Measurements from ENCODE around the gene SLC25A41.

SLC25A41 gene

GRCh38 chr19:6440905-6441304, 7.3 kb upstream of the SLC25A41 start:
- Histone ChIP-seq H3F3A (ENCODE audit: insufficient read depth, low read length) (no peaks in the 10 kb centered on the region), H3K9me3 (ENCODE audit: low read length) (no peaks in the 10 kb centered on the region), H3K9ac (ENCODE audit: low read length) (no peak overlapping the region), H3K27me3 (ENCODE audit: insufficient read depth, low read length) (no peaks in the 10 kb centered on the region), H4K20me1 (ENCODE audit: insufficient read depth, low read length) (no peaks in the 10 kb centered on the region), H3K4me3 (ENCODE audit: low read depth, low read length, poor library complexity, severe bottlenecking) (no peak overlapping the region), H2AFZ (ENCODE audit: low read length) (no peak overlapping the region), H3K79me2 (ENCODE audit: insufficient read depth, low read length) (no peaks in the 10 kb centered on the region), H3K36me3 (ENCODE audit: insufficient read depth, low read length) (peaks cover 9% of the 10 kb centered on the region), H3K27ac (ENCODE audit: low read depth, low read length, poor library complexity, severe bottlenecking) (no peak overlapping the region), H3K4me2 (ENCODE audit: low read length) (no peak overlapping the region), H3K4me1 (ENCODE audit: insufficient read depth, low read length, severe bottlenecking) (no peaks in the 10 kb centered on the region), H3K9me2 (ENCODE audit: low read depth, low read length) (no peaks in the 10 kb centered on the region)
- TF ChIP-seq EZH2 (IDR thresholded peaks at IDR 0.05; ENCODE audit: borderline replicate concordance, low read length) (no peak), CTCF (IDR thresholded peaks at IDR 0.05; ENCODE audit: low read length) (no peak)

GRCh38 chr19:6439743-6440142, 6.2 kb upstream of the SLC25A41 start:
- no peaks in the 10 kb centered on the region for H3K9me3 ChIP-seq (ENCODE audit: low read length)
- no peak overlapping the region for H2AFZ ChIP-seq (ENCODE audit: low read length)
- H3K4me1 ChIP-seq (ENCODE audit: insufficient read depth, low read length, severe bottlenecking) = no peaks in the 10 kb centered on the region
- no peaks in the 10 kb centered on the region for H3K27me3 ChIP-seq (ENCODE audit: insufficient read depth, low read length)
- no peak overlapping the region for H3K4me3 ChIP-seq (ENCODE audit: low read depth, low read length, poor library complexity, severe bottlenecking)
- no peak overlapping the region for H3K9ac ChIP-seq (ENCODE audit: low read length)
- H3K9me2 ChIP-seq (ENCODE audit: low read depth, low read length) = no peaks in the 10 kb centered on the region
- H3K79me2 ChIP-seq (ENCODE audit: insufficient read depth, low read length) = no peaks in the 10 kb centered on the region
- H3F3A ChIP-seq (ENCODE audit: insufficient read depth, low read length) = no peaks in the 10 kb centered on the region
- no peaks in the 10 kb centered on the region for H4K20me1 ChIP-seq (ENCODE audit: insufficient read depth, low read length)
- no peaks in the 10 kb centered on the region; the same call in 1 of the 2 replicates for H3K36me3 ChIP-seq (ENCODE audit: insufficient read depth, low read length)
- TF ChIP-seq CTCF (IDR thresholded peaks at IDR 0.05; ENCODE audit: low read length) (no peak), EZH2 (IDR thresholded peaks at IDR 0.05; ENCODE audit: borderline replicate concordance, low read length) (no peak)
- H3K27ac ChIP-seq (ENCODE audit: low read depth, low read length, poor library complexity, severe bottlenecking) = no peak overlapping the region
- H3K4me2 ChIP-seq (ENCODE audit: low read length) = no peak overlapping the region

GRCh38 chr19:6433165-6433564, 398 bp downstream of the SLC25A41 start:
- no peak overlapping the region for H3K27ac ChIP-seq (ENCODE audit: low read depth, low read length, poor library complexity, severe bottlenecking)
- H3K79me2 ChIP-seq (ENCODE audit: insufficient read depth, low read length) = no peaks in the 10 kb centered on the region
- H4K20me1 ChIP-seq (ENCODE audit: insufficient read depth, low read length) = no peaks in the 10 kb centered on the region
- H3K9me2 ChIP-seq (ENCODE audit: low read depth, low read length) = no peaks in the 10 kb centered on the region
- no peaks in the 10 kb centered on the region for H3K4me1 ChIP-seq (ENCODE audit: insufficient read depth, low read length, severe bottlenecking)
- no peak for TF ChIP-seq CTCF (IDR thresholded peaks at IDR 0.05; ENCODE audit: low read length)
- no peak for TF ChIP-seq EZH2 (IDR thresholded peaks at IDR 0.05; ENCODE audit: borderline replicate concordance, low read length)
- H3K9me3 ChIP-seq (ENCODE audit: low read length) = no peaks in the 10 kb centered on the region
- H3K4me2 ChIP-seq (ENCODE audit: low read length) = no peak overlapping the region
- H2AFZ ChIP-seq (ENCODE audit: low read length) = no peak overlapping the region
- H3F3A ChIP-seq (ENCODE audit: insufficient read depth, low read length) = no peaks in the 10 kb centered on the region
- H3K4me3 ChIP-seq (ENCODE audit: low read depth, low read length, poor library complexity, severe bottlenecking) = no peak overlapping the region
- no peaks in the 10 kb centered on the region for H3K27me3 ChIP-seq (ENCODE audit: insufficient read depth, low read length)
- no peaks in the 10 kb centered on the region; the same call in 1 of the 2 replicates for H3K36me3 ChIP-seq (ENCODE audit: insufficient read depth, low read length)
- H3K9ac ChIP-seq (ENCODE audit: low read length) = no peak overlapping the region
